ENCODE data around the gene TSHR. TPM values are rescaled to one million over a fixed set of nuclear protein-coding genes. Genes with fewer than 3 reads are reported as not detected.

TSHR gene
- total RNA-seq, 1 experiment from 2014 or later: not detected

DNA sequence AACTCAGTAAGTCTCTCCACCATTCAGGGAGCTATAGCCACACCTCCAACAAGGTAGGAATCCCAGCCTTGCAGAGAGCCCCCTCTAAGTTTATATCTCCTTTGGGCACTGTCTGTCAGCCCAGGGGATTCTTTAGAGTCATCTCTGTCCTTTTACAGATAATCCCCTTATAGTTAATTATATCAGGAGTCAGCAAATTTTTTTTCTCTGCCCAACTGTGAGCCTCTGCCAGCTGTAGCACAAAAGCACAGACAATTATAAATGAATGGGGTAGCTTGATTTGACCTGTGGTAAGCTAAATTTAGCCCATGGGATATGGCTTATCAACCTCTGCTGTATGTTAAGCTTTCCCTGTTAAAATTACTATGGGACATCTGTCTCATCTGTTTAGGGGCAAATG is 22.1 kb upstream of the TSHR start:
- Histone ChIP-seq H3K9ac (ENCODE audit: low read length) (no peak overlapping the region), H3K27ac (ENCODE audit: low read depth, low read length) (no peak overlapping the region), H3K4me1 (ENCODE audit: control insufficient read depth in 1 of 2, insufficient read depth in 2 of 2, low read length in 2 of 2) (peaks cover 4 to 9% of the 10 kb centered on the region in 2 experiments; a peak in 3 of 4 replicates), H2AFZ (ENCODE audit: low read depth, low read length, poor library complexity, severe bottlenecking) (no peak overlapping the region), H4K20me1 (ENCODE audit: insufficient read depth) (no peaks in the 10 kb centered on the region), H3K27me3 (ENCODE audit: insufficient read depth, low read length) (no peaks in the 10 kb centered on the region), H3K4me2 (ENCODE audit: low read length) (no peak overlapping the region), H3K4me3 (replicated peaks in 1 of 2; ENCODE audit: low read depth in 1 of 2, low read length in 2 of 2) (no peak overlapping the region), H3K9me2 (ENCODE audit: insufficient read depth) (no peaks in the 10 kb centered on the region), H3K79me2 (ENCODE audit: insufficient read depth, low read length) (peaks cover 12% of the 10 kb centered on the region), H3K9me3 (ENCODE audit: control insufficient read depth in 1 of 2, insufficient read depth in 1 of 2, low read depth in 1 of 2, low read length in 2 of 2) (no peaks in the 10 kb centered on the region), H3K36me3 (ENCODE audit: control insufficient read depth in 1 of 2, insufficient read depth in 2 of 2, low read length in 2 of 2) (no peaks in the 10 kb centered on the region)
- POLR2A ChIA-PET: no interaction called here
- DNase-seq (ENCODE audit: low read depth, low spot score) (no peak), ATAC-seq (no peak)
- no TSS peak for BruUV-seq (replicated peaks)
- TF ChIP-seq CBX3 (IDR thresholded peaks at IDR 0.05; ENCODE audit: low read depth) (no peak), ZFX (IDR thresholded peaks at IDR 0.05) (no peak), YY1 (IDR thresholded peaks at IDR 0.05; ENCODE audit: extremely low read depth, insufficient replicate concordance, low read depth, low read length) (no peak), SIN3A (IDR thresholded peaks at IDR 0.05; ENCODE audit: low read depth) (no peak), EZH2phosphoT487 (IDR thresholded peaks at IDR 0.05; ENCODE audit: borderline replicate concordance) (no peak), SP1 (IDR thresholded peaks at IDR 0.05; ENCODE audit: low read depth) (no peak), ZNF274 (IDR thresholded peaks at IDR 0.05; ENCODE audit: low read depth, low read length) (no peak), POLR2A (IDR thresholded peaks at IDR 0.05; ENCODE audit: borderline replicate concordance, extremely low read depth, insufficient read depth, insufficient read length) (no peak), TCF7L2 (IDR thresholded peaks at IDR 0.05; ENCODE audit: borderline replicate concordance, extremely low read depth, insufficient read depth, insufficient read length) (no peak), ELF1 (IDR thresholded peaks at IDR 0.05; ENCODE audit: borderline replicate concordance, low read depth) (no peak), FOSL1 (IDR thresholded peaks at IDR 0.05; ENCODE audit: low read depth) (no peak), RAD21 (IDR thresholded peaks at IDR 0.05; ENCODE audit: low read depth) (no peak)
- TF ChIP-seq, protein P1, sequence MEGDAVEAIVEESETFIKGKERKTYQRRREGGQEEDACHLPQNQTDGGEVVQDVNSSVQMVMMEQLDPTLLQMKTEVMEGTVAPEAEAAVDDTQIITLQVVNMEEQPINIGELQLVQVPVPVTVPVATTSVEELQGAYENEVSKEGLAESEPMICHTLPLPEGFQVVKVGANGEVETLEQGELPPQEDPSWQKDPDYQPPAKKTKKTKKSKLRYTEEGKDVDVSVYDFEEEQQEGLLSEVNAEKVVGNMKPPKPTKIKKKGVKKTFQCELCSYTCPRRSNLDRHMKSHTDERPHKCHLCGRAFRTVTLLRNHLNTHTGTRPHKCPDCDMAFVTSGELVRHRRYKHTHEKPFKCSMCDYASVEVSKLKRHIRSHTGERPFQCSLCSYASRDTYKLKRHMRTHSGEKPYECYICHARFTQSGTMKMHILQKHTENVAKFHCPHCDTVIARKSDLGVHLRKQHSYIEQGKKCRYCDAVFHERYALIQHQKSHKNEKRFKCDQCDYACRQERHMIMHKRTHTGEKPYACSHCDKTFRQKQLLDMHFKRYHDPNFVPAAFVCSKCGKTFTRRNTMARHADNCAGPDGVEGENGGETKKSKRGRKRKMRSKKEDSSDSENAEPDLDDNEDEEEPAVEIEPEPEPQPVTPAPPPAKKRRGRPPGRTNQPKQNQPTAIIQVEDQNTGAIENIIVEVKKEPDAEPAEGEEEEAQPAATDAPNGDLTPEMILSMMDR (IDR thresholded peaks at IDR 0.05 in 2 of 3, conservative IDR thresholded peaks at IDR 0.05 in 1 of 3; ENCODE audit: borderline replicate concordance in 1 of 3, insufficient read depth in 1 of 3, low read depth in 2 of 3, low read length in 2 of 3): no peak
- TF ChIP-seq, protein P2, sequence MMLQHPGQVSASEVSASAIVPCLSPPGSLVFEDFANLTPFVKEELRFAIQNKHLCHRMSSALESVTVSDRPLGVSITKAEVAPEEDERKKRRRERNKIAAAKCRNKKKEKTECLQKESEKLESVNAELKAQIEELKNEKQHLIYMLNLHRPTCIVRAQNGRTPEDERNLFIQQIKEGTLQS (IDR thresholded peaks at IDR 0.05): no peak
- TF ChIP-seq, protein P3, sequence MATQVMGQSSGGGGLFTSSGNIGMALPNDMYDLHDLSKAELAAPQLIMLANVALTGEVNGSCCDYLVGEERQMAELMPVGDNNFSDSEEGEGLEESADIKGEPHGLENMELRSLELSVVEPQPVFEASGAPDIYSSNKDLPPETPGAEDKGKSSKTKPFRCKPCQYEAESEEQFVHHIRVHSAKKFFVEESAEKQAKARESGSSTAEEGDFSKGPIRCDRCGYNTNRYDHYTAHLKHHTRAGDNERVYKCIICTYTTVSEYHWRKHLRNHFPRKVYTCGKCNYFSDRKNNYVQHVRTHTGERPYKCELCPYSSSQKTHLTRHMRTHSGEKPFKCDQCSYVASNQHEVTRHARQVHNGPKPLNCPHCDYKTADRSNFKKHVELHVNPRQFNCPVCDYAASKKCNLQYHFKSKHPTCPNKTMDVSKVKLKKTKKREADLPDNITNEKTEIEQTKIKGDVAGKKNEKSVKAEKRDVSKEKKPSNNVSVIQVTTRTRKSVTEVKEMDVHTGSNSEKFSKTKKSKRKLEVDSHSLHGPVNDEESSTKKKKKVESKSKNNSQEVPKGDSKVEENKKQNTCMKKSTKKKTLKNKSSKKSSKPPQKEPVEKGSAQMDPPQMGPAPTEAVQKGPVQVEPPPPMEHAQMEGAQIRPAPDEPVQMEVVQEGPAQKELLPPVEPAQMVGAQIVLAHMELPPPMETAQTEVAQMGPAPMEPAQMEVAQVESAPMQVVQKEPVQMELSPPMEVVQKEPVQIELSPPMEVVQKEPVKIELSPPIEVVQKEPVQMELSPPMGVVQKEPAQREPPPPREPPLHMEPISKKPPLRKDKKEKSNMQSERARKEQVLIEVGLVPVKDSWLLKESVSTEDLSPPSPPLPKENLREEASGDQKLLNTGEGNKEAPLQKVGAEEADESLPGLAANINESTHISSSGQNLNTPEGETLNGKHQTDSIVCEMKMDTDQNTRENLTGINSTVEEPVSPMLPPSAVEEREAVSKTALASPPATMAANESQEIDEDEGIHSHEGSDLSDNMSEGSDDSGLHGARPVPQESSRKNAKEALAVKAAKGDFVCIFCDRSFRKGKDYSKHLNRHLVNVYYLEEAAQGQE (IDR thresholded peaks at IDR 0.05; ENCODE audit: low read depth): no peak
- TF ChIP-seq, protein P4, sequence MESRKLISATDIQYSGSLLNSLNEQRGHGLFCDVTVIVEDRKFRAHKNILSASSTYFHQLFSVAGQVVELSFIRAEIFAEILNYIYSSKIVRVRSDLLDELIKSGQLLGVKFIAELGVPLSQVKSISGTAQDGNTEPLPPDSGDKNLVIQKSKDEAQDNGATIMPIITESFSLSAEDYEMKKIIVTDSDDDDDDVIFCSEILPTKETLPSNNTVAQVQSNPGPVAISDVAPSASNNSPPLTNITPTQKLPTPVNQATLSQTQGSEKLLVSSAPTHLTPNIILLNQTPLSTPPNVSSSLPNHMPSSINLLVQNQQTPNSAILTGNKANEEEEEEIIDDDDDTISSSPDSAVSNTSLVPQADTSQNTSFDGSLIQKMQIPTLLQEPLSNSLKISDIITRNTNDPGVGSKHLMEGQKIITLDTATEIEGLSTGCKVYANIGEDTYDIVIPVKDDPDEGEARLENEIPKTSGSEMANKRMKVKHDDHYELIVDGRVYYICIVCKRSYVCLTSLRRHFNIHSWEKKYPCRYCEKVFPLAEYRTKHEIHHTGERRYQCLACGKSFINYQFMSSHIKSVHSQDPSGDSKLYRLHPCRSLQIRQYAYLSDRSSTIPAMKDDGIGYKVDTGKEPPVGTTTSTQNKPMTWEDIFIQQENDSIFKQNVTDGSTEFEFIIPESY (IDR thresholded peaks at IDR 0.05; ENCODE audit: extremely low read depth, insufficient replicate concordance, low read length): no peak
- RAD21 ChIA-PET (ENCODE audit: low non-redundant PET in 1 of 2, low total read pairs in 2 of 2, uncharacterized antibody in 2 of 2, unreplicated experiment in 2 of 2): no interaction called here
- intact Hi-C loops (cut with micrococcal nuclease): no loop called here
- CTCF ChIA-PET: no interaction called here

Data from HCT116 (cell line).